Neural cell (in vitro differentiated cells): Measurements from ENCODE around the gene GPRIN3.

Source experiments
- EP300 ChIP-seq: fragments of 450-650 bp; conservative IDR thresholded peaks from 2 replicates; pipeline ENCODE4 v1.6.1; 2014; ENCODE audit warnings: antibody characterized with exemption, mild to moderate bottlenecking, moderate library complexity; ENCODE audit not compliant: poor library complexity, severe bottlenecking
- EZH2 ChIP-seq: fragments of 200-600, 300-800 bp; shearing (Covaris generic), sonication (generic); IDR thresholded peaks from 2 replicates; pipeline ENCODE4 v1.6.1; 2014; ENCODE audit warnings: antibody characterized with exemption, low read length, borderline replicate concordance, mild to moderate bottlenecking; ENCODE audit not compliant: insufficient read depth, poor library complexity, severe bottlenecking
- POLR2AphosphoS5 ChIP-seq: IDR thresholded peaks from 2 replicates; pipeline ENCODE4 v1.6.1; 2012
- TAF1 ChIP-seq: IDR thresholded peaks from 2 replicates; pipeline ENCODE4 v1.6.1; 2012; ENCODE audit warnings: low read depth
- TF ChIP-seq, protein P1 (sequence below): fragments of 450-650 bp; IDR thresholded peaks from 2 replicates; pipeline ENCODE4 v1.5.1; 2014; ENCODE audit warnings: antibody characterized with exemption, mild to moderate bottlenecking, moderate library complexity; ENCODE audit not compliant: poor library complexity, severe bottlenecking
- TF ChIP-seq, protein P2 (sequence below): IDR thresholded peaks from 2 replicates; pipeline ENCODE4 v1.6.1; 2012; ENCODE audit warnings: borderline replicate concordance

DNA sequence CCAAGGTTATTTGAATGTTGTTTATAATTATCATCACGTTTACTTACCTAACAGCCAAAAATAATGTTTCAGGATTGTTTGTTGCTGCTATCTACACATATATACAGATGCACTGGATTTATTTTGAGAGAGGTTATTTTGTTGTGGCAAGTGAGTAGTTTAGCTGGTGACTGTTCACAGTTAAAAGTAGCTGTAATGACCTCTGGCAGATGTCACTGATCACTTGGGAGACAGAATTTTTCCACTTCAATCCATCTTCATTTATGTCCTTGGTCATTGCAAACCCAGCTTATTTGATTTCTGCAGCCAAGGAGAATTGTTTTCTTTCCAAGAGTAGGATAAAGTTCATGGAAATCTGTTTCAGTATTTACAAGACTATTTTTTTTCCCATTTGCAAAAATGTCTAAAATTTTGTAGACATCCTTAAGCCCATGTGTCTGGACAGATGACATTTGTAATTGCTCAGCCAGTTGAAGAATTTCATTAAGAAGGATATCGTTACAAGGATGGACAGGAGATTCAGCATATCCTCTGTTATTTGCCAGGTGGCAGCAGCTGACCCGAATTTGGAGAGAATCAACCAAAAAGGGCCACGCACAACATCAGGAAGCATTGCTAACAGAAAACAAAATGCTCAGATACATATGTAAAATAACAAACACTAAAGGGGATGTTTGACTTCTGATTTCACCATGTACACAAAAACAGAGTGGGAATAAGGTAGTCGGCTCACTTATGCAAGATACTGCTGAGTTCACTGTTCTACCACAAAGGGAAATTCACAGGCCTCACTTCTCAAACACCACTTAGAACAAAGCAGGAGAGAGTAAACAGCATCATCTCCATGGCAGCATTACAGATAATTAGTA lies 64.5 kb downstream of the GPRIN3 start:
- TF ChIP-seq, protein P1, sequence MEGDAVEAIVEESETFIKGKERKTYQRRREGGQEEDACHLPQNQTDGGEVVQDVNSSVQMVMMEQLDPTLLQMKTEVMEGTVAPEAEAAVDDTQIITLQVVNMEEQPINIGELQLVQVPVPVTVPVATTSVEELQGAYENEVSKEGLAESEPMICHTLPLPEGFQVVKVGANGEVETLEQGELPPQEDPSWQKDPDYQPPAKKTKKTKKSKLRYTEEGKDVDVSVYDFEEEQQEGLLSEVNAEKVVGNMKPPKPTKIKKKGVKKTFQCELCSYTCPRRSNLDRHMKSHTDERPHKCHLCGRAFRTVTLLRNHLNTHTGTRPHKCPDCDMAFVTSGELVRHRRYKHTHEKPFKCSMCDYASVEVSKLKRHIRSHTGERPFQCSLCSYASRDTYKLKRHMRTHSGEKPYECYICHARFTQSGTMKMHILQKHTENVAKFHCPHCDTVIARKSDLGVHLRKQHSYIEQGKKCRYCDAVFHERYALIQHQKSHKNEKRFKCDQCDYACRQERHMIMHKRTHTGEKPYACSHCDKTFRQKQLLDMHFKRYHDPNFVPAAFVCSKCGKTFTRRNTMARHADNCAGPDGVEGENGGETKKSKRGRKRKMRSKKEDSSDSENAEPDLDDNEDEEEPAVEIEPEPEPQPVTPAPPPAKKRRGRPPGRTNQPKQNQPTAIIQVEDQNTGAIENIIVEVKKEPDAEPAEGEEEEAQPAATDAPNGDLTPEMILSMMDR, result no peak
- no peak for TF ChIP-seq POLR2AphosphoS5
- TF ChIP-seq, protein P2, sequence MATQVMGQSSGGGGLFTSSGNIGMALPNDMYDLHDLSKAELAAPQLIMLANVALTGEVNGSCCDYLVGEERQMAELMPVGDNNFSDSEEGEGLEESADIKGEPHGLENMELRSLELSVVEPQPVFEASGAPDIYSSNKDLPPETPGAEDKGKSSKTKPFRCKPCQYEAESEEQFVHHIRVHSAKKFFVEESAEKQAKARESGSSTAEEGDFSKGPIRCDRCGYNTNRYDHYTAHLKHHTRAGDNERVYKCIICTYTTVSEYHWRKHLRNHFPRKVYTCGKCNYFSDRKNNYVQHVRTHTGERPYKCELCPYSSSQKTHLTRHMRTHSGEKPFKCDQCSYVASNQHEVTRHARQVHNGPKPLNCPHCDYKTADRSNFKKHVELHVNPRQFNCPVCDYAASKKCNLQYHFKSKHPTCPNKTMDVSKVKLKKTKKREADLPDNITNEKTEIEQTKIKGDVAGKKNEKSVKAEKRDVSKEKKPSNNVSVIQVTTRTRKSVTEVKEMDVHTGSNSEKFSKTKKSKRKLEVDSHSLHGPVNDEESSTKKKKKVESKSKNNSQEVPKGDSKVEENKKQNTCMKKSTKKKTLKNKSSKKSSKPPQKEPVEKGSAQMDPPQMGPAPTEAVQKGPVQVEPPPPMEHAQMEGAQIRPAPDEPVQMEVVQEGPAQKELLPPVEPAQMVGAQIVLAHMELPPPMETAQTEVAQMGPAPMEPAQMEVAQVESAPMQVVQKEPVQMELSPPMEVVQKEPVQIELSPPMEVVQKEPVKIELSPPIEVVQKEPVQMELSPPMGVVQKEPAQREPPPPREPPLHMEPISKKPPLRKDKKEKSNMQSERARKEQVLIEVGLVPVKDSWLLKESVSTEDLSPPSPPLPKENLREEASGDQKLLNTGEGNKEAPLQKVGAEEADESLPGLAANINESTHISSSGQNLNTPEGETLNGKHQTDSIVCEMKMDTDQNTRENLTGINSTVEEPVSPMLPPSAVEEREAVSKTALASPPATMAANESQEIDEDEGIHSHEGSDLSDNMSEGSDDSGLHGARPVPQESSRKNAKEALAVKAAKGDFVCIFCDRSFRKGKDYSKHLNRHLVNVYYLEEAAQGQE, result no peak
- no peak for TF ChIP-seq EZH2
- TF ChIP-seq EP300, result no peak
- no peak for TF ChIP-seq TAF1
